A549 (cell line): ENCODE measurements around the gene NUMA1. TPM values are rescaled to one million over a fixed set of nuclear protein-coding genes. Genes with fewer than 3 reads are reported as not detected.

Experiments
- ATAC-seq, 2 experiments: fragments of 200-7000 bp in 1 of 2; fragments of >200 bp in 1 of 2; cut with Nextera tagmentation in 1 of 2; cut with Tn5 transposase in 1 of 2; 3 replicates each; pipeline versions ENCODE4 v1.8.0 to v1.9.1; 2018 to 2020; ENCODE audit warnings: mild to moderate bottlenecking in 1 of 2, moderate library complexity in 1 of 2
- CTCF ChIA-PET: fragments of 300-600 bp; sonication (Branson Sonifier 250); formaldehyde crosslinking; extraction: SDS; loops from one replicate; lab custom pipeline; 2021; ENCODE audit warnings: antibody characterized with exemption, inconsistent platforms; lab: Yijun Ruan, JAX
- POLR2A ChIA-PET: fragments of 350-600 bp; formaldehyde crosslinking; extraction: SDS; loops from one replicate; lab custom pipeline; 2021; ENCODE audit warnings: antibody characterized with exemption, inconsistent platforms; lab: Yijun Ruan, JAX
- DNase-seq, 2 experiments: peaks; one replicate each; pipeline versions ENCODE4 v3.0.0 to v3.0.0-alpha.2; 2011 to 2016; ENCODE audit warnings: low read depth in 1 of 2, low spot score in 1 of 2
- FAIRE-seq: peaks from 2 replicates; lab custom pipeline; 2011; peaks lifted over from hg19 to GRCh38; lab: Jason Lieb, UNC
- H3K27ac ChIP-seq, 2 experiments: fragments of >200 bp; sonication (Bioruptor Twin); formaldehyde crosslinking; 3 replicates each; pipeline ENCODE4 v1.5.1; 2016 to 2017
- H3K4me1 ChIP-seq: fragments of >200 bp; sonication (Bioruptor Twin); formaldehyde crosslinking; 3 replicates; pipeline ENCODE4 v1.6.1; 2016
- H3K4me2 ChIP-seq: fragments of >200 bp; sonication (Bioruptor Twin); formaldehyde crosslinking; 3 replicates; pipeline ENCODE4 v1.6.1; 2016
- H3K4me3 ChIP-seq: fragments of >200 bp; sonication (Bioruptor Twin); formaldehyde crosslinking; 3 replicates; pipeline ENCODE4 v1.5.1; 2016
- H3K9me3 ChIP-seq: fragments of >200 bp; sonication (Bioruptor Twin); formaldehyde crosslinking; 3 replicates; pipeline ENCODE4 v1.6.1; 2016
- BHLHE40 ChIP-seq: IDR thresholded peaks from 2 replicates; pipeline ENCODE4 v1.6.1; 2012; ENCODE audit warnings: low read depth, low read length, inconsistent platforms
- CEBPB ChIP-seq, 2 experiments: fragments of >200 bp in 1 of 2; sonication (Bioruptor Twin) in 1 of 2; formaldehyde crosslinking in 1 of 2; IDR thresholded peaks; 2 replicates each; pipeline ENCODE4 v1.6.1; 2012 to 2016
- CHD4 ChIP-seq: fragments of 200-600 bp; sonication (generic); IDR thresholded peaks from 2 replicates; pipeline ENCODE4 v1.6.1; 2016; ENCODE audit warnings: antibody characterized with exemption, mild to moderate bottlenecking, borderline replicate concordance
- EHMT2 ChIP-seq: fragments of 200-600 bp; sonication (generic); IDR thresholded peaks from 2 replicates; pipeline ENCODE4 v1.6.1; 2016; ENCODE audit warnings: antibody characterized with exemption, low read depth, mild to moderate bottlenecking, moderate library complexity
- FOSL2 ChIP-seq, 2 experiments: fragments of 450-650 bp in 1 of 2; fragments of >200 bp in 1 of 2; sonication (Bioruptor Twin) in 1 of 2; formaldehyde crosslinking; IDR thresholded peaks; 2 replicates each; pipeline versions ENCODE4 v1.5.0 to v1.6.1; 2016 to 2020; ENCODE audit warnings: mild to moderate bottlenecking in 1 of 2, moderate library complexity in 1 of 2
- FOXS1 ChIP-seq: fragments of 250-450 bp; sonication (Bioruptor Pico); IDR thresholded peaks from 2 replicates; pipeline ENCODE4 v1.5.0; 2020; ENCODE audit warnings: mild to moderate bottlenecking, moderate library complexity
- GATA3 ChIP-seq: IDR thresholded peaks from 2 replicates; pipeline ENCODE4 v1.6.1; 2012; ENCODE audit warnings: borderline replicate concordance
- HOXB13 ChIP-seq: fragments of 250-450 bp; sonication (Bioruptor Pico); IDR thresholded peaks from 2 replicates; pipeline ENCODE4 v1.5.0; 2020; ENCODE audit warnings: low read depth, mild to moderate bottlenecking, moderate library complexity
- HOXB5 ChIP-seq: fragments of 250-450 bp; sonication (Bioruptor Pico); IDR thresholded peaks from 2 replicates; pipeline ENCODE4 v1.5.0; 2020; ENCODE audit warnings: mild to moderate bottlenecking, moderate library complexity
- JUN ChIP-seq, 2 experiments: fragments of >200 bp; sonication (Bioruptor Twin); formaldehyde crosslinking; IDR thresholded peaks; 2 replicates in 1 of 2; 3 replicates in 1 of 2; pipeline ENCODE4 v1.6.1; 2016 to 2017
- KDM1A ChIP-seq: fragments of 200-600 bp; sonication (generic); IDR thresholded peaks from 2 replicates; pipeline ENCODE4 v1.6.1; 2016; ENCODE audit warnings: low read depth, mild to moderate bottlenecking
- MYC ChIP-seq: IDR thresholded peaks from 2 replicates; pipeline ENCODE4 v1.6.1; 2012; ENCODE audit warnings: mild to moderate bottlenecking, inconsistent platforms, low read length, improper control_type of control experiment, borderline replicate concordance
- NFE2L2 ChIP-seq: fragments of 150-350 bp; conservative IDR thresholded peaks from 2 replicates; pipeline ENCODE4 v1.6.1; 2014; ENCODE audit warnings: low read length
- NPAS2 ChIP-seq: fragments of 250-450 bp; sonication (Bioruptor Pico); IDR thresholded peaks from 2 replicates; pipeline ENCODE4 v1.8.0; 2022; ENCODE audit warnings: mild to moderate bottlenecking, moderate library complexity, borderline replicate concordance
- NR3C1 ChIP-seq: fragments of >200 bp; sonication (Bioruptor Twin); formaldehyde crosslinking; IDR thresholded peaks from 3 replicates; pipeline ENCODE4 v1.6.1; 2017
- PHF8 ChIP-seq: fragments of 200-600 bp; sonication (generic); IDR thresholded peaks from 2 replicates; pipeline ENCODE4 v1.6.1; 2016; ENCODE audit warnings: low read depth, mild to moderate bottlenecking, antibody characterized with exemption, moderate library complexity, borderline replicate concordance
- POLR2AphosphoS2 ChIP-seq: conservative IDR thresholded peaks from 2 replicates; pipeline ENCODE4 v1.6.1; 2012; ENCODE audit warnings: low read length, improper control_type of control experiment, inconsistent platforms
- RAD21 ChIP-seq, 2 experiments: fragments of >200 bp in 1 of 2; sonication (Bioruptor Twin) in 1 of 2; formaldehyde crosslinking in 1 of 2; IDR thresholded peaks in 1 of 2; conservative IDR thresholded peaks in 1 of 2; 2 replicates in 1 of 2; 3 replicates in 1 of 2; pipeline ENCODE4 v1.6.1; 2012 to 2018; ENCODE audit warnings: inconsistent platforms in 1 of 2
- RARB ChIP-seq: fragments of 250-450 bp; sonication (Bioruptor Pico); IDR thresholded peaks from 2 replicates; pipeline ENCODE4 v1.8.0; 2021; ENCODE audit warnings: mild to moderate bottlenecking, moderate library complexity
- RNF2 ChIP-seq: fragments of 200-600 bp; sonication (generic); IDR thresholded peaks from 2 replicates; pipeline ENCODE4 v1.6.1; 2016; ENCODE audit warnings: low read depth, mild to moderate bottlenecking, antibody characterized with exemption, moderate library complexity, borderline replicate concordance
- SMC3 ChIP-seq: fragments of >200 bp; sonication (Bioruptor Twin); formaldehyde crosslinking; IDR thresholded peaks from 3 replicates; pipeline ENCODE4 v1.6.1; 2018; ENCODE audit warnings: inconsistent platforms
- SREBF2 ChIP-seq: fragments of 450-650 bp; IDR thresholded peaks from 2 replicates; pipeline ENCODE4 v1.6.1; 2014; ENCODE audit warnings: mild to moderate bottlenecking, moderate library complexity
- ZC3H11A ChIP-seq: fragments of 450-650 bp; IDR thresholded peaks from 2 replicates; pipeline ENCODE4 v1.6.1; 2014; ENCODE audit warnings: antibody characterized with exemption, mild to moderate bottlenecking
- ZFP36 ChIP-seq: fragments of 450-650 bp; IDR thresholded peaks from 2 replicates; pipeline ENCODE4 v1.6.1; 2014; ENCODE audit warnings: borderline replicate concordance; ENCODE audit not compliant: partially characterized antibody
- ZSCAN20 ChIP-seq: fragments of 250-450 bp; sonication (Bioruptor Pico); IDR thresholded peaks from 2 replicates; pipeline ENCODE4 v1.8.0; 2022; ENCODE audit warnings: mild to moderate bottlenecking, moderate library complexity
- polyA plus RNA-seq, 4 experiments: library from polyadenylated mRNA; depleted of rRNA in 3 of 4; stranded (reverse); fragments of >200 nt; fragmentation: RNase III in 1 of 4; extraction: RNeasy Plus Mini Kit Qiagen cat#74134 plus additional on column Dnase treatment in 1 of 4; gene quantifications; 2 replicates in 3 of 4; 3 replicates in 1 of 4; pipeline ENCODE4 v1.2.3, GENCODE V29; 2011 to 2017
- TF ChIP-seq, protein P1 (sequence below): fragments of 250-450 bp; sonication (Bioruptor Pico); IDR thresholded peaks from 2 replicates; pipeline ENCODE4 v1.5.0; 2021; ENCODE audit warnings: mild to moderate bottlenecking, moderate library complexity, borderline replicate concordance
- TF ChIP-seq, protein P2 (sequence below): fragments of 150-350 bp; IDR thresholded peaks from 2 replicates; pipeline ENCODE4 v1.6.1; 2014; ENCODE audit warnings: low read depth, mild to moderate bottlenecking, low read length
- TF ChIP-seq, protein P3 (sequence below): fragments of >200 bp; sonication (Bioruptor Twin); formaldehyde crosslinking; IDR thresholded peaks from 2 replicates; pipeline ENCODE4 v1.6.1; 2016
- TF ChIP-seq, protein P4 (sequence below): fragments of >200 bp; sonication (Bioruptor Twin); formaldehyde crosslinking; IDR thresholded peaks from 3 replicates; pipeline ENCODE4 v1.6.1; 2016
- TF ChIP-seq, protein P5 (sequence below): fragments of 450-650 bp; IDR thresholded peaks from 2 replicates; pipeline ENCODE4 v1.6.1; 2014; ENCODE audit warnings: antibody characterized with exemption

The NUMA1 gene
- polyA plus RNA-seq, 2 of the 4 experiments (the other 2 are of a cell fraction), result 51.5 to 65.8 TPM

DNA sequence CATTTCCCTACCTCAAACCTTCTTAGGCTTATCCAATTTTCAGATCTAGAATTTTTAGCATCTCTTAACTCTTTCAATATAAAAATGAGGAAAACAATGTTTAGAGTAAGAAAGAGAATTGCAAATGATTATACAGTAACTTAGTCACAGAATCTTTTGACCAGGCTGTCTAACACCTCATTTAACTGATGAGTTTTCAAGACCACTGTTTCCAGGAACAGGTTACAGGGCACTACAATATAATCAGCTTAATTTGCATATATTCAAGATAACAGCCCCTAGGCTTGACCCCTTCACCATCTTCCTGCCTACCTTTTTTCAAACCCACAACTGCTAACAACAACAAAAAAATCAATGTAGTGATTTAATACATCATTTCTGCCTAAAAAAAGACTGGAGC, 12.7 kb downstream of the NUMA1 start:
- no peak for FAIRE-seq
- ChIA-PET CTCF (interaction anchor here (1.0 to 4.2 kb wide), 8 partner anchors 10 to 363 kb away, joined by 3 to 21 read pairs (median 6); no protein-coding TSS in a partner anchor), POLR2A (no interaction called here)
- no peak overlapping the region for H3K27ac ChIP-seq
- no peak for ATAC-seq
- TF ChIP-seq CEBPB (IDR thresholded peaks at IDR 0.05) (no peak), RARB (CRISPR knock-in tag) (no peak), POLR2AphosphoS2 (no peak), HOXB5 (CRISPR knock-in tag) (no peak), RNF2 (no peak), ZSCAN20 (no peak)
- no peak overlapping the region for H3K4me3 ChIP-seq
- no peak overlapping the region for H3K4me2 ChIP-seq
- H3K4me1 ChIP-seq, result peaks cover 51% of the 10 kb centered on the region
- H3K9me3 ChIP-seq, result no peaks in the 10 kb centered on the region
- DNase-seq, result no peak

DNA sequence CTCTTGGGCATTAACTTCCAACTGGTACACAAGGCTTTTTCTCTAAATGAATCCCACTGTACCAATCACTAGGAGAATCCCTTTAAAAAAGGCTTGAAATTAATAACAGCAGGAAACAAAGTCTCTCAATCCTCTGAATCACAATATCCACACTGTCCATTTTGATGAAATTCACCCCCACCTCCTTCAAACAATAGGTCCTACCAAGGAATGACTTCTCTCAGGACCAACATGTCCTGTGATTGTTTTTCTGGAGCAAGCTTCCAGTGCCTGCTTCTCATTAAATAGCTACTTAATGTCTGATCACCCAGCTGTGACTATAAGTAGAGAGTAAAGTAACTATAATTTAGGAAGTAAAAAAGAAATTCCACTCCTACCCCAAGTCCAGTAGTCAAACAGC, 13.1 kb downstream of the NUMA1 start:
- ATAC-seq (no peak), FAIRE-seq (no peak), DNase-seq (no peak)
- Histone ChIP-seq H3K4me3 (no peak overlapping the region), H3K4me1 (peaks cover 47% of the 10 kb centered on the region), H3K9me3 (no peaks in the 10 kb centered on the region), H3K4me2 (no peak overlapping the region), H3K27ac (no peak overlapping the region)
- ChIA-PET POLR2A (no interaction called here), CTCF (interaction anchor here (0.8 to 4.2 kb wide), 11 partner anchors 9 to 364 kb away, joined by 3 to 21 read pairs (median 5); no protein-coding TSS in a partner anchor)
- TF ChIP-seq CHD4, result no peak
- TF ChIP-seq POLR2AphosphoS2, result no peak
- TF ChIP-seq FOXS1 (CRISPR knock-in tag), result no peak
- TF ChIP-seq, protein P1, sequence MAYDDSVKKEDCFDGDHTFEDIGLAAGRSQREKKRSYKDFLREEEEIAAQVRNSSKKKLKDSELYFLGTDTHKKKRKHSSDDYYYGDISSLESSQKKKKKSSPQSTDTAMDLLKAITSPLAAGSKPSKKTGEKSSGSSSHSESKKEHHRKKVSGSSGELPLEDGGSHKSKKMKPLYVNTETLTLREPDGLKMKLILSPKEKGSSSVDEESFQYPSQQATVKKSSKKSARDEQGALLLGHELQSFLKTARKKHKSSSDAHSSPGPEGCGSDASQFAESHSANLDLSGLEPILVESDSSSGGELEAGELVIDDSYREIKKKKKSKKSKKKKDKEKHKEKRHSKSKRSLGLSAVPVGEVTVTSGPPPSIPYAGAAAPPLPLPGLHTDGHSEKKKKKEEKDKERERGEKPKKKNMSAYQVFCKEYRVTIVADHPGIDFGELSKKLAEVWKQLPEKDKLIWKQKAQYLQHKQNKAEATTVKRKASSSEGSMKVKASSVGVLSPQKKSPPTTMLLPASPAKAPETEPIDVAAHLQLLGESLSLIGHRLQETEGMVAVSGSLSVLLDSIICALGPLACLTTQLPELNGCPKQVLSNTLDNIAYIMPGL, result no peak
- TF ChIP-seq KDM1A, result no peak
- TF ChIP-seq MYC, result no peak
- TF ChIP-seq, protein P2, sequence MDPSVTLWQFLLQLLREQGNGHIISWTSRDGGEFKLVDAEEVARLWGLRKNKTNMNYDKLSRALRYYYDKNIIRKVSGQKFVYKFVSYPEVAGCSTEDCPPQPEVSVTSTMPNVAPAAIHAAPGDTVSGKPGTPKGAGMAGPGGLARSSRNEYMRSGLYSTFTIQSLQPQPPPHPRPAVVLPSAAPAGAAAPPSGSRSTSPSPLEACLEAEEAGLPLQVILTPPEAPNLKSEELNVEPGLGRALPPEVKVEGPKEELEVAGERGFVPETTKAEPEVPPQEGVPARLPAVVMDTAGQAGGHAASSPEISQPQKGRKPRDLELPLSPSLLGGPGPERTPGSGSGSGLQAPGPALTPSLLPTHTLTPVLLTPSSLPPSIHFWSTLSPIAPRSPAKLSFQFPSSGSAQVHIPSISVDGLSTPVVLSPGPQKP, result no peak
- TF ChIP-seq NPAS2, result no peak
- TF ChIP-seq, protein P3, sequence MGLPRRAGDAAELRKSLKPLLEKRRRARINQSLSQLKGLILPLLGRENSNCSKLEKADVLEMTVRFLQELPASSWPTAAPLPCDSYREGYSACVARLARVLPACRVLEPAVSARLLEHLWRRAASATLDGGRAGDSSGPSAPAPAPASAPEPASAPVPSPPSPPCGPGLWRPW, result no peak
- TF ChIP-seq RAD21 (conservative IDR thresholded peaks at IDR 0.05 in 1 of 2, IDR thresholded peaks at IDR 0.05 in 1 of 2), result no peak
- no peak for TF ChIP-seq NFE2L2
- TF ChIP-seq ZFP36, result no peak
- no peak for TF ChIP-seq GATA3
- TF ChIP-seq PHF8, result no peak
- TF ChIP-seq BHLHE40, result no peak

DNA sequence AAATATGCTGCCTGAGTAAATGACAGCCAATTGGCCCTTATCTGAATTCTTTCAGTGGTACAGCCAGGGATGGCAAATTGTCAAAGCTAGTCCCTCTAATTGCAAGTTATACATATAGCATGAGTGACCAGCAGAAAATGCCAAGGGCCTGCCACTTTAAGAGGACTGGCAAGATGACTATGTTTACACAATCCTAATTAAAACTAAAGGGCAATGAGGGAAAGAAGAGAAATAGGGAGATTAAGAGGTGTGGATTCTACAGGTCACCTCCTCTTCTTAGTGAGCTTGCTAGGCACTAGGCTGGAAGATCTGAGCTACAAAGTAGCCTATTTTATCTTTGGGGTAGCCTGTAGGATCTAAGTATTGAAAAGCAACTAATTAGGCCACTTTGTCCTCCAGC, 13.5 kb downstream of the NUMA1 start:
- DNase-seq, result no peak
- Histone ChIP-seq H3K9me3 (no peaks in the 10 kb centered on the region), H3K4me1 (peaks cover 43% of the 10 kb centered on the region), H3K4me2 (no peak overlapping the region), H3K27ac (no peak overlapping the region), H3K4me3 (no peak overlapping the region)
- no peak for FAIRE-seq
- ATAC-seq, result no peak
- ChIA-PET CTCF (interaction anchor here (0.8 to 4.2 kb wide), 11 partner anchors 9 to 171 kb away, joined by 3 to 21 read pairs (median 6); no protein-coding TSS in a partner anchor), POLR2A (no interaction called here)
- TF ChIP-seq FOSL2 (IDR thresholded peaks at IDR 0.05) (no peak), FOSL2 (CRISPR knock-in tag; IDR thresholded peaks at IDR 0.05) (no peak), MYC (no peak), ZC3H11A (no peak), POLR2AphosphoS2 (no peak), SREBF2 (no peak), NFE2L2 (no peak), ZSCAN20 (no peak), JUN (IDR thresholded peaks at IDR 0.05) (no peak), NR3C1 (no peak), RAD21 (conservative IDR thresholded peaks at IDR 0.05 in 1 of 2, IDR thresholded peaks at IDR 0.05 in 1 of 2) (no peak), HOXB13 (no peak), EHMT2 (no peak), PHF8 (no peak), KDM1A (no peak), SMC3 (no peak)
- TF ChIP-seq, protein P4, sequence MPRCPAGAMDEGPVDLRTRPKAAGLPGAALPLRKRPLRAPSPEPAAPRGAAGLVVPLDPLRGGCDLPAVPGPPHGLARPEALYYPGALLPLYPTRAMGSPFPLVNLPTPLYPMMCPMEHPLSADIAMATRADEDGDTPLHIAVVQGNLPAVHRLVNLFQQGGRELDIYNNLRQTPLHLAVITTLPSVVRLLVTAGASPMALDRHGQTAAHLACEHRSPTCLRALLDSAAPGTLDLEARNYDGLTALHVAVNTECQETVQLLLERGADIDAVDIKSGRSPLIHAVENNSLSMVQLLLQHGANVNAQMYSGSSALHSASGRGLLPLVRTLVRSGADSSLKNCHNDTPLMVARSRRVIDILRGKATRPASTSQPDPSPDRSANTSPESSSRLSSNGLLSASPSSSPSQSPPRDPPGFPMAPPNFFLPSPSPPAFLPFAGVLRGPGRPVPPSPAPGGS, result no peak
- TF ChIP-seq, protein P5, sequence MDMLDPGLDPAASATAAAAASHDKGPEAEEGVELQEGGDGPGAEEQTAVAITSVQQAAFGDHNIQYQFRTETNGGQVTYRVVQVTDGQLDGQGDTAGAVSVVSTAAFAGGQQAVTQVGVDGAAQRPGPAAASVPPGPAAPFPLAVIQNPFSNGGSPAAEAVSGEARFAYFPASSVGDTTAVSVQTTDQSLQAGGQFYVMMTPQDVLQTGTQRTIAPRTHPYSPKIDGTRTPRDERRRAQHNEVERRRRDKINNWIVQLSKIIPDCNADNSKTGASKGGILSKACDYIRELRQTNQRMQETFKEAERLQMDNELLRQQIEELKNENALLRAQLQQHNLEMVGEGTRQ, result no peak
